GM23338 (cell line): ENCODE measurements around the gene GRK4. TPM values are rescaled to one million over a fixed set of nuclear protein-coding genes. Genes with fewer than 3 reads are reported as not detected.

ENCODE experiments used
- ATAC-seq: fragments of 200-7000 bp; cut with Tn5 transposase; 3 replicates; pipeline ENCODE4 v1.9.1; 2020
- DNase-seq: peaks from one replicate; pipeline ENCODE4 v3.0.0-alpha.2; 2015; ENCODE audit warnings: low spot score
- H2AFZ ChIP-seq: fragments of 200-600 bp; sonication (generic); 2 replicates; pipeline ENCODE4 v1.8.0; 2016; ENCODE audit warnings: antibody characterized with exemption, mild to moderate bottlenecking, moderate library complexity
- H3F3A ChIP-seq: fragments of 200-600 bp; sonication (generic); replicated peaks from 2 replicates; pipeline ENCODE4 v1.8.0; 2017; ENCODE audit warnings: antibody characterized with exemption, mixed run types, low read depth
- H3K27ac ChIP-seq: fragments of 200-600 bp; sonication (generic); 2 replicates; pipeline ENCODE4 v1.6.1; 2016; ENCODE audit warnings: low read depth
- H3K27me3 ChIP-seq: fragments of 200-600 bp; sonication (generic); 2 replicates; pipeline ENCODE4 v1.8.0; 2016; ENCODE audit warnings: mild to moderate bottlenecking, mixed run types, moderate library complexity; ENCODE audit not compliant: insufficient read depth
- H3K36me3 ChIP-seq: fragments of 200-600 bp; sonication (generic); 2 replicates; pipeline ENCODE4 v1.8.0; 2016; ENCODE audit warnings: mild to moderate bottlenecking; ENCODE audit not compliant: insufficient read depth
- H3K4me1 ChIP-seq: fragments of 200-600 bp; sonication (generic); 2 replicates; pipeline ENCODE4 v1.8.0; 2016; ENCODE audit warnings: mild to moderate bottlenecking, moderate library complexity; ENCODE audit not compliant: insufficient read depth
- H3K4me2 ChIP-seq: fragments of 200-600 bp; sonication (generic); 2 replicates; pipeline ENCODE4 v1.7.1; 2017; ENCODE audit warnings: mixed run types
- H3K4me3 ChIP-seq: fragments of 200-600 bp; sonication (generic); 2 replicates; pipeline ENCODE4 v1.6.1; 2016; ENCODE audit warnings: mixed run types
- H3K79me2 ChIP-seq: fragments of 200-600 bp; sonication (generic); replicated peaks from 2 replicates; pipeline ENCODE4 v1.8.0; 2017; ENCODE audit warnings: mild to moderate bottlenecking; ENCODE audit not compliant: insufficient read depth
- H3K9me2 ChIP-seq: fragments of 200-600 bp; sonication (generic); 2 replicates; pipeline ENCODE4 v1.8.0; 2017; ENCODE audit not compliant: insufficient read depth
- H4K20me1 ChIP-seq: fragments of 200-600 bp; sonication (generic); replicated peaks from 2 replicates; pipeline ENCODE4 v1.8.0; 2017; ENCODE audit warnings: mild to moderate bottlenecking; ENCODE audit not compliant: insufficient read depth
- H3K27ac Mint-ChIP-seq: 2 replicates; pipeline ENCODE4 v1.8.0; 2020; ENCODE audit warnings: inconsistent platforms, mild to moderate bottlenecking, moderate library complexity, mixed read lengths
- H3K27me3 Mint-ChIP-seq: 3 replicates; pipeline ENCODE4 v1.8.0; 2022; ENCODE audit warnings: low read depth, mild to moderate bottlenecking, moderate library complexity, mixed read lengths, inconsistent platforms; ENCODE audit not compliant: insufficient read depth, poor library complexity
- H3K36me3 Mint-ChIP-seq: 3 replicates; pipeline ENCODE4 v1.8.0; 2021; ENCODE audit warnings: low read depth, mild to moderate bottlenecking, inconsistent platforms, moderate library complexity, mixed read lengths
- H3K4me1 Mint-ChIP-seq: 3 replicates; pipeline ENCODE4 v1.8.0; 2020; ENCODE audit warnings: mild to moderate bottlenecking, inconsistent platforms, mixed read lengths
- H3K4me3 Mint-ChIP-seq: 3 replicates; pipeline ENCODE4 v1.8.0; 2021; ENCODE audit warnings: moderate library complexity, mild to moderate bottlenecking, inconsistent platforms, mixed read lengths
- H3K9me3 Mint-ChIP-seq: 3 replicates; pipeline ENCODE4 v1.8.0; 2020; ENCODE audit warnings: moderate library complexity, mild to moderate bottlenecking, inconsistent platforms, mixed read lengths
- EZH2phosphoT487 ChIP-seq: fragments of 200-600 bp; sonication (generic); IDR thresholded peaks from one replicate; pipeline ENCODE4 v1.8.1; 2018; ENCODE audit warnings: antibody characterized with exemption; ENCODE audit not compliant: unreplicated experiment
- JUNB ChIP-seq: IDR thresholded peaks from one replicate; pipeline ENCODE4 v1.6.1; 2016; ENCODE audit warnings: antibody characterized with exemption; ENCODE audit not compliant: unreplicated experiment
- NANOG ChIP-seq: IDR thresholded peaks from 2 replicates; pipeline ENCODE4 v1.6.1; 2016; ENCODE audit warnings: antibody characterized with exemption, borderline replicate concordance
- ZNF331 ChIP-seq: fragments of 250-450 bp; sonication (Bioruptor Pico); IDR thresholded peaks from 2 replicates; pipeline ENCODE4 v1.5.0; 2020; ENCODE audit warnings: low read depth, mild to moderate bottlenecking, moderate library complexity
- polyA plus RNA-seq: library from polyadenylated mRNA; unstranded; fragments of >200 nt; fragmentation: Nextera tagmentation; extraction: Ambion mirVana; gene quantifications from 2 replicates; pipeline ENCODE4 v1.2.1, GENCODE V29; 2016
- total RNA-seq: library from RNA; depleted of rRNA; stranded (reverse); fragments of >200 nt; shearing (Covaris generic); gene quantifications from 2 replicates; pipeline ENCODE4 v1.2.3, GENCODE V29; 2014
- TF ChIP-seq, protein P1 (sequence below): fragments of 250-450 bp; sonication (Bioruptor Pico); IDR thresholded peaks from 2 replicates; pipeline ENCODE4 v1.5.0; 2020; ENCODE audit warnings: mild to moderate bottlenecking, moderate library complexity
- TF ChIP-seq, protein P2 (sequence below): IDR thresholded peaks from 2 replicates; pipeline ENCODE4 v1.6.1; 2016; ENCODE audit warnings: antibody characterized with exemption

GRK4 gene
- total and polyA plus RNA-seq, 2 experiments from 2014 or later: 1.3 to 1.4 TPM

DNA sequence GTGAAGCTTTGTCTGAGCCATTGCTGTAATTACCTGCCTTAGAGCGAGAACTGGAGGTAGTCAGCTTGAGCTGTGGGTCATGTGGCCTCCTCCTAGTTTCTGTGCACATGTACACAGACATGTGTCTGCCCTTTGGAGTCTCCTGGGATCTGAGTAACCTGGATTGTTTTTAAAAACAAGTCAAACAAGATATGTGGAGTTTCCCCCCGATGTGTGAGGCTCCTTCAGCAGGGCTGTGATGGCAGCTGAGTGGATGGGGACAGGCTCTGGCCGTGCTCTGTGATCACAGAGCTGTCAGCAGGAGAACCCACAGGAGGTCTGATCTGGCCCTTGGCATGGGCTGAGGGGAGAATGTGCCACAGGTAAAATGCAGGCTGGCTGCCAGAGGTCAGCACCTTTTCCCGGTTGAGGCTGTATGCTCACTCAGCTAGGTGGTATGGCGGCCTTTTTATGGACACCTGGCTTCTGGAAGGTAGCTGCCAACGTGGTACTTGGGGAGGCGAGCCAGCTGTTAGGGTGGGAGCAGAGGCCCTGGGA is 38.5 kb upstream of the GRK4 start (continued):
- TF ChIP-seq, protein P1, sequence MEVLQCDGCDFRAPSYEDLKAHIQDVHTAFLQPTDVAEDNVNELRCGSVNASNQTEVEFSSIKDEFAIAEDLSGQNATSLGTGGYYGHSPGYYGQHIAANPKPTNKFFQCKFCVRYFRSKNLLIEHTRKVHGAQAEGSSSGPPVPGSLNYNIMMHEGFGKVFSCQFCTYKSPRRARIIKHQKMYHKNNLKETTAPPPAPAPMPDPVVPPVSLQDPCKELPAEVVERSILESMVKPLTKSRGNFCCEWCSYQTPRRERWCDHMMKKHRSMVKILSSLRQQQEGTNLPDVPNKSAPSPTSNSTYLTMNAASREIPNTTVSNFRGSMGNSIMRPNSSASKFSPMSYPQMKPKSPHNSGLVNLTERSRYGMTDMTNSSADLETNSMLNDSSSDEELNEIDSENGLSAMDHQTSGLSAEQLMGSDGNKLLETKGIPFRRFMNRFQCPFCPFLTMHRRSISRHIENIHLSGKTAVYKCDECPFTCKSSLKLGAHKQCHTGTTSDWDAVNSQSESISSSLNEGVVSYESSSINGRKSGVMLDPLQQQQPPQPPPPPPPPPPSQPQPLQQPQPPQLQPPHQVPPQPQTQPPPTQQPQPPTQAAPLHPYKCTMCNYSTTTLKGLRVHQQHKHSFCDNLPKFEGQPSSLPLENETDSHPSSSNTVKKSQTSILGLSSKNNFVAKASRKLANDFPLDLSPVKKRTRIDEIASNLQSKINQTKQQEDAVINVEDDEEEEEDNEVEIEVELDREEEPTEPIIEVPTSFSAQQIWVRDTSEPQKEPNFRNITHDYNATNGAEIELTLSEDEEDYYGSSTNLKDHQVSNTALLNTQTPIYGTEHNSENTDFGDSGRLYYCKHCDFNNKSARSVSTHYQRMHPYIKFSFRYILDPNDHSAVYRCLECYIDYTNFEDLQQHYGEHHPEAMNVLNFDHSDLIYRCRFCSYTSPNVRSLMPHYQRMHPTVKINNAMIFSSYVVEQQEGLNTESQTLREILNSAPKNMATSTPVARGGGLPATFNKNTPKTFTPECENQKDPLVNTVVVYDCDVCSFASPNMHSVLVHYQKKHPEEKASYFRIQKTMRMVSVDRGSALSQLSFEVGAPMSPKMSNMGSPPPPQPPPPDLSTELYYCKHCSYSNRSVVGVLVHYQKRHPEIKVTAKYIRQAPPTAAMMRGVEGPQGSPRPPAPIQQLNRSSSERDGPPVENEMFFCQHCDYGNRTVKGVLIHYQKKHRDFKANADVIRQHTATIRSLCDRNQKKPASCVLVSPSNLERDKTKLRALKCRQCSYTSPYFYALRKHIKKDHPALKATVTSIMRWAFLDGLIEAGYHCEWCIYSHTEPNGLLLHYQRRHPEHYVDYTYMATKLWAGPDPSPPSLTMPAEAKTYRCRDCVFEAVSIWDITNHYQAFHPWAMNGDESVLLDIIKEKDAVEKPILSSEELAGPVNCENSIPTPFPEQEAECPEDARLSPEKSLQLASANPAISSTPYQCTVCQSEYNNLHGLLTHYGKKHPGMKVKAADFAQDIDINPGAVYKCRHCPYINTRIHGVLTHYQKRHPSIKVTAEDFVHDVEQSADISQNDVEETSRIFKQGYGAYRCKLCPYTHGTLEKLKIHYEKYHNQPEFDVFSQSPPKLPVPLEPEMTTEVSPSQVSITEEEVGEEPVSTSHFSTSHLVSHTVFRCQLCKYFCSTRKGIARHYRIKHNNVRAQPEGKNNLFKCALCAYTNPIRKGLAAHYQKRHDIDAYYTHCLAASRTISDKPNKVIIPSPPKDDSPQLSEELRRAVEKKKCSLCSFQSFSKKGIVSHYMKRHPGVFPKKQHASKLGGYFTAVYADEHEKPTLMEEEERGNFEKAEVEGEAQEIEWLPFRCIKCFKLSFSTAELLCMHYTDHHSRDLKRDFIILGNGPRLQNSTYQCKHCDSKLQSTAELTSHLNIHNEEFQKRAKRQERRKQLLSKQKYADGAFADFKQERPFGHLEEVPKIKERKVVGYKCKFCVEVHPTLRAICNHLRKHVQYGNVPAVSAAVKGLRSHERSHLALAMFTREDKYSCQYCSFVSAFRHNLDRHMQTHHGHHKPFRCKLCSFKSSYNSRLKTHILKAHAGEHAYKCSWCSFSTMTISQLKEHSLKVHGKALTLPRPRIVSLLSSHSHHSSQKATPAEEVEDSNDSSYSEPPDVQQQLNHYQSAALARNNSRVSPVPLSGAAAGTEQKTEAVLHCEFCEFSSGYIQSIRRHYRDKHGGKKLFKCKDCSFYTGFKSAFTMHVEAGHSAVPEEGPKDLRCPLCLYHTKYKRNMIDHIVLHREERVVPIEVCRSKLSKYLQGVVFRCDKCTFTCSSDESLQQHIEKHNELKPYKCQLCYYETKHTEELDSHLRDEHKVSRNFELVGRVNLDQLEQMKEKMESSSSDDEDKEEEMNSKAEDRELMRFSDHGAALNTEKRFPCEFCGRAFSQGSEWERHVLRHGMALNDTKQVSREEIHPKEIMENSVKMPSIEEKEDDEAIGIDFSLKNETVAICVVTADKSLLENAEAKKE (CRISPR knock-in tag): no peak
- TF ChIP-seq NANOG: no peak

DNA sequence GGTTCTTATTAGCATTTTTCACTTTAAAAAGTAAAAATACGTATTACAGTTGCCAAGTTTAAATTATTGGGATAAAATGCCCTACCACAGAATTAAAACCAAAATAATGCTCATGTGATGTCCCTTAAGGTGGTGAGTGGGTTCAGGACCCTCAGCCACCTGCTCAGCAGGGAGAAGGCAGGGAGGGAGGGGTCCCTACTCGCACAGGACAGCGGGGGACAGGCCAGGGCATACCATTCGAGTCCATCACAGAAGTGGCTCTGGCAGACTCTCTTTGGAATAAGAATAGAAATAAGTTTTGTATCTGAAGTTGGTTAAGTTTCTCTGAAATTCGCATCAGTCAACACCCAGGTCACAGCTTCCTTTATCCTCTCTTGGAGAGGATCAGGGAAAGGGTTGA is 37.9 kb upstream of the GRK4 start:
- Histone ChIP-seq H2AFZ (no peak overlapping the region), H3K9me2 (no peaks in the 10 kb centered on the region), H3K36me3 (no peaks in the 10 kb centered on the region; the same call in 1 of the 2 replicates), H3K27ac (no peak overlapping the region; the same call in 1 of the 2 replicates), H3K4me3 (no peak overlapping the region), H4K20me1 (peaks cover 6% of the 10 kb centered on the region; the same call in 1 of the 2 replicates), H3F3A (0 out of 2 replicates have a peak, but pooled peaks cover 6% of the 10 kb centered on the region), H3K4me1 (peaks cover 23% of the 10 kb centered on the region), H3K79me2 (peaks cover 14% of the 10 kb centered on the region), H3K4me2 (no peak overlapping the region), H3K27me3 (no peaks in the 10 kb centered on the region)
- no peak overlapping the region for H3K4me3 Mint-ChIP-seq
- H3K27ac Mint-ChIP-seq: no peak overlapping the region
- peaks cover 30% of the 10 kb centered on the region for H3K9me3 Mint-ChIP-seq
- H3K36me3 Mint-ChIP-seq: peaks cover 88% of the 10 kb centered on the region
- no peak for DNase-seq
- ATAC-seq: no peak
- peaks cover 29% of the 10 kb centered on the region for H3K4me1 Mint-ChIP-seq
- peaks cover 13% of the 10 kb centered on the region for H3K27me3 Mint-ChIP-seq
- TF ChIP-seq, protein P2, sequence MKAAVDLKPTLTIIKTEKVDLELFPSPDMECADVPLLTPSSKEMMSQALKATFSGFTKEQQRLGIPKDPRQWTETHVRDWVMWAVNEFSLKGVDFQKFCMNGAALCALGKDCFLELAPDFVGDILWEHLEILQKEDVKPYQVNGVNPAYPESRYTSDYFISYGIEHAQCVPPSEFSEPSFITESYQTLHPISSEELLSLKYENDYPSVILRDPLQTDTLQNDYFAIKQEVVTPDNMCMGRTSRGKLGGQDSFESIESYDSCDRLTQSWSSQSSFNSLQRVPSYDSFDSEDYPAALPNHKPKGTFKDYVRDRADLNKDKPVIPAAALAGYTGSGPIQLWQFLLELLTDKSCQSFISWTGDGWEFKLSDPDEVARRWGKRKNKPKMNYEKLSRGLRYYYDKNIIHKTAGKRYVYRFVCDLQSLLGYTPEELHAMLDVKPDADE: no peak
- TF ChIP-seq JUNB (no peak), ZNF331 (CRISPR knock-in tag) (no peak), EZH2phosphoT487 (no peak)
- TF ChIP-seq, protein P1 (CRISPR knock-in tag): no peak
